ENCODE measurements around the gene ZNF385A. TPM values are rescaled to one million over a fixed set of nuclear protein-coding genes. Genes with fewer than 3 reads are reported as not detected.

Gene ZNF385A
- total and polyA plus RNA-seq, 3 experiments from 2014 or later = 0.77 to 0.78 TPM; not detected in 1

- ChIA-PET CTCF (interaction anchor here (0.7 to 14.5 kb wide), 7 partner anchors 10 to 160 kb away, joined by 3 to 279 read pairs (median 6); no protein-coding TSS in a partner anchor), POLR2A (interaction anchor here (0.6 to 1.2 kb wide), 2 partner anchors 16 to 139 kb away, joined by 3 to 4 read pairs; partner anchors contain the start of gene CBX5)
- Histone ChIP-seq H3K36me3 (ENCODE audit: insufficient read depth, low read length) (peaks cover 4% of the 10 kb centered on the region), H3K27me3 (ENCODE audit: insufficient read depth, low read length, poor library complexity, severe bottlenecking) (no peaks in the 10 kb centered on the region), H3K27ac (ENCODE audit: low read depth, low read length) (peak within 1 kb of the TSS; percentile 91), H3K9me3 (ENCODE audit: low read length) (no peaks in the 10 kb centered on the region), H3K4me3 (ENCODE audit: low read length) (peak within 1 kb of the TSS; percentile 89), H3K4me1 (ENCODE audit: insufficient read depth, low read length) (peaks cover 52% of the 10 kb centered on the region)
- H3K4me1 Mint-ChIP-seq = peaks cover 48 to 65% (median 57%) of the 10 kb centered on the region in 3 donors
- H3K9me3 Mint-ChIP-seq = no peaks in the 10 kb centered on the region
- H3K27ac Mint-ChIP-seq = peak within 1 kb of the TSS; percentile 93 to 100 (median 96)
- peak in 4 of 5 donors; percentile 41 to 66 (median 52) for DNase-seq
- H3K36me3 Mint-ChIP-seq = peaks cover 0 to 13% (median 0%) of the 10 kb centered on the region in 3 donors
- H3K27me3 Mint-ChIP-seq = peaks cover 0 to 13% of the 10 kb centered on the region in 2 donors
- peak within 1 kb of the TSS; percentile 71 to 99 (median 94) for H3K4me3 Mint-ChIP-seq
Measured at GRCh38 chr12:54419088-54419887, 34.8 kb upstream of the ZNF385A start, which contains the start of gene ITGA5. Gene ITGA5 (minus strand): TSS chr12:54419266. CDS start chr12:54419198, 68 bp downstream.

GRCh38 chr12:54418441-54419087 is 34.0 kb upstream of the ZNF385A start:
- Histone ChIP-seq H3K9me3 (ENCODE audit: low read length) (no peaks in the 10 kb centered on the region), H3K27ac (ENCODE audit: low read depth, low read length) (peak overlapping the region; percentile 91), H3K36me3 (ENCODE audit: insufficient read depth, low read length) (peaks cover 4% of the 10 kb centered on the region), H3K4me1 (ENCODE audit: insufficient read depth, low read length) (peaks cover 59% of the 10 kb centered on the region), H3K27me3 (ENCODE audit: insufficient read depth, low read length, poor library complexity, severe bottlenecking) (no peaks in the 10 kb centered on the region), H3K4me3 (ENCODE audit: low read length) (peak overlapping the region; percentile 89)
- H3K27ac Mint-ChIP-seq = peak overlapping the region; percentile 93 to 100 (median 96)
- peak overlapping the region; percentile 71 to 99 (median 94) for H3K4me3 Mint-ChIP-seq
- POLR2A ChIA-PET = interaction anchor here (0.6 to 1.4 kb wide), 3 partner anchors 13 to 139 kb away, joined by 3 to 4 read pairs (median 3); partner anchors contain the start of gene CBX5
- peak in 1 of 5 donors; percentile 17 for DNase-seq
- peaks cover 55 to 72% (median 64%) of the 10 kb centered on the region in 3 donors for H3K4me1 Mint-ChIP-seq
- H3K27me3 Mint-ChIP-seq = peaks cover 0 to 11% of the 10 kb centered on the region in 2 donors
- peaks cover 0 to 13% (median 0%) of the 10 kb centered on the region in 3 donors for H3K36me3 Mint-ChIP-seq
- no peaks in the 10 kb centered on the region for H3K9me3 Mint-ChIP-seq
- CTCF ChIA-PET = interaction anchor here (0.9 to 14.5 kb wide), 7 partner anchors 10 to 161 kb away, joined by 3 to 279 read pairs (median 4); no protein-coding TSS in a partner anchor

GRCh38 chr12:54417712-54418440 is 33.3 kb upstream of the ZNF385A start:
- Mint-ChIP-seq H3K9me3 (no peaks in the 10 kb centered on the region), H3K36me3 (peaks cover 0 to 16% (median 1%) of the 10 kb centered on the region in 3 donors), H3K4me3 (peak overlapping the region; percentile 71 to 99 (median 94)), H3K27ac (peak overlapping the region; percentile 93 to 100 (median 96)), H3K27me3 (peaks cover 0 to 8% of the 10 kb centered on the region in 2 donors), H3K4me1 (peaks cover 60 to 76% (median 71%) of the 10 kb centered on the region in 3 donors)
- Histone ChIP-seq H3K4me3 (ENCODE audit: low read length) (peak overlapping the region; percentile 89), H3K27ac (ENCODE audit: low read depth, low read length) (peak overlapping the region; percentile 91), H3K36me3 (ENCODE audit: insufficient read depth, low read length) (peaks cover 4% of the 10 kb centered on the region), H3K9me3 (ENCODE audit: low read length) (no peaks in the 10 kb centered on the region), H3K27me3 (ENCODE audit: insufficient read depth, low read length, poor library complexity, severe bottlenecking) (no peaks in the 10 kb centered on the region), H3K4me1 (ENCODE audit: insufficient read depth, low read length) (peaks cover 66% of the 10 kb centered on the region)
- CTCF ChIA-PET = interaction anchor here (0.9 to 14.5 kb wide), 8 partner anchors 11 to 162 kb away, joined by 3 to 279 read pairs (median 4); no protein-coding TSS in a partner anchor
- POLR2A ChIA-PET = interaction anchor here (1.2 to 1.4 kb wide), 2 partner anchors 14 to 138 kb away, joined by 3 read pairs; partner anchors contain the start of gene CBX5
- DNase-seq = peak; percentile 18 to 62 (median 43)

- H3K27me3 ChIP-seq (ENCODE audit: insufficient read depth, low read length, poor library complexity, severe bottlenecking) = no peaks in the 10 kb centered on the region
- Mint-ChIP-seq H3K9me3 (no peaks in the 10 kb centered on the region), H3K27me3 (peaks cover 0 to 8% of the 10 kb centered on the region in 2 donors), H3K4me3 (peak overlapping the region; percentile 71 to 99 (median 94)), H3K4me1 (peaks cover 68 to 85% (median 80%) of the 10 kb centered on the region in 3 donors), H3K36me3 (peaks cover 0 to 18% (median 1%) of the 10 kb centered on the region in 3 donors), H3K27ac (peak overlapping the region; percentile 93 to 100 (median 96))
- H3K4me1 ChIP-seq (ENCODE audit: insufficient read depth, low read length) = peaks cover 75% of the 10 kb centered on the region
- CTCF ChIA-PET = interaction anchor here (0.9 to 14.5 kb wide), 7 partner anchors 9 to 49 kb away, joined by 3 to 279 read pairs (median 4); no protein-coding TSS in a partner anchor
- peak overlapping the region; percentile 91 for H3K27ac ChIP-seq (ENCODE audit: low read depth, low read length)
- H3K4me3 ChIP-seq (ENCODE audit: low read length) = peak overlapping the region; percentile 89
- POLR2A ChIA-PET = no interaction called here
- H3K36me3 ChIP-seq (ENCODE audit: insufficient read depth, low read length) = peaks cover 4% of the 10 kb centered on the region
- no peaks in the 10 kb centered on the region for H3K9me3 ChIP-seq (ENCODE audit: low read length)
- peak in 1 of 5 donors; percentile 29 for DNase-seq
Measured at GRCh38 chr12:54416687-54417603, 32.4 kb upstream of the ZNF385A start.

- H3K4me3 Mint-ChIP-seq = peak overlapping the region; percentile 51 to 98 (median 88)
- peak overlapping the region; percentile 17 for H3K27ac ChIP-seq (ENCODE audit: low read depth, low read length)
- no peaks in the 10 kb centered on the region for H3K9me3 Mint-ChIP-seq
- peak overlapping the region; percentile 10 for H3K4me3 ChIP-seq (ENCODE audit: low read length)
- H3K27ac Mint-ChIP-seq = peak overlapping the region; percentile 93 to 100 (median 96)
- peaks cover 0 to 27% (median 5%) of the 10 kb centered on the region in 3 donors for H3K36me3 Mint-ChIP-seq
- H3K4me1 Mint-ChIP-seq = peaks cover 67 to 85% (median 81%) of the 10 kb centered on the region in 3 donors
- H3K27me3 ChIP-seq (ENCODE audit: insufficient read depth, low read length, poor library complexity, severe bottlenecking) = no peaks in the 10 kb centered on the region
- H3K36me3 ChIP-seq (ENCODE audit: insufficient read depth, low read length) = peaks cover 4% of the 10 kb centered on the region
- no peaks in the 10 kb centered on the region for H3K9me3 ChIP-seq (ENCODE audit: low read length)
- H3K4me1 ChIP-seq (ENCODE audit: insufficient read depth, low read length) = peaks cover 85% of the 10 kb centered on the region
- ChIA-PET CTCF (interaction anchor here (1.2 to 14.5 kb wide), 3 partner anchors 15 to 80 kb away, joined by 3 to 279 read pairs (median 39); no protein-coding TSS in a partner anchor), POLR2A (no interaction called here)
- DNase-seq = peak in 1 of 5 donors; percentile 41
- H3K27me3 Mint-ChIP-seq = peaks cover 0 to 2% of the 10 kb centered on the region in 2 donors
Measured at GRCh38 chr12:54415221-54415929, 30.8 kb upstream of the ZNF385A start.

Measured in CD8-positive, alpha-beta memory T cell (primary cell).